Motor neuron (in vitro differentiated cells): ENCODE results near the gene B4GALNT2. TPM values are rescaled to one million over a fixed set of nuclear protein-coding genes. Genes with fewer than 3 reads are reported as not detected.
"Not testable (repeated sequence)": the region's sequence is repeated elsewhere in the genome, so short reads cannot be mapped to it uniquely, and the experiment has no call there.

ENCODE experiments used
- ATAC-seq, 8 experiments: fragments of 200-7000 bp; cut with Tn5 transposase; replicated peaks in 6 of 8; 2 replicates each; pipeline ENCODE4 v1.8.0; 2021; ENCODE audit warnings: mild to moderate bottlenecking in 8 of 8, moderate library complexity in 8 of 8
- H3K27ac ChIP-seq, 2 donors: fragments of 250-450 bp; sonication (Bioruptor Pico); 2 replicates each; pipeline ENCODE4 v1.9.0; 2021; ENCODE audit warnings: antibody characterized with exemption in 2 of 2, mild to moderate bottlenecking in 2 of 2, moderate library complexity in 1 of 2
- H3K4me1 ChIP-seq, 2 donors: fragments of 250-450 bp; sonication (Bioruptor Pico); replicated peaks in 1 of 2; 2 replicates each; pipeline ENCODE4 v1.6.1; 2021; ENCODE audit warnings: antibody characterized with exemption in 2 of 2, mild to moderate bottlenecking in 2 of 2, moderate library complexity in 1 of 2
- H3K4me3 ChIP-seq, 5 donors: fragments of 250-450 bp; sonication (Bioruptor Pico); 2 replicates each; pipeline ENCODE4 v1.9.0; 2021; ENCODE audit warnings: antibody characterized with exemption in 5 of 5, mild to moderate bottlenecking in 5 of 5, moderate library complexity in 4 of 5
- WGBS, 10 experiments: fragments of 450-650 bp; shearing (Covaris generic); methylation state at CpG; one replicate each; pipeline ENCODE4 v1.0.0; 2022; 5-methylcytosine and 5-hydroxymethylcytosine counted together
- in situ Hi-C, 9 experiments: fragments of 400-800 bp; cut with MboI; loops; one replicate each; pipeline ENCODE4 v1.15.0; 2021; ENCODE audit warnings: low sequenced_read_pairs in 9 of 9, low pct_unique_long_range_greater_than_20kb in 2 of 9; ENCODE audit not compliant: unreplicated experiment in 9 of 9
- total RNA-seq, 8 experiments: library from RNA; unstranded; fragments of 300-600 nt; gene quantifications; 2 replicates each; pipeline versions ENCODE4 v1.2.3 to v1.2.4, GENCODE V29; 2022

The B4GALNT2 gene
- total RNA-seq, 8 experiments from 2014 or later, result 0.04 to 0.22 (median 0.07) TPM; not detected in 3

GRCh38 chr17:49126183-49126859, 6.2 kb upstream of the B4GALNT2 start:
- in situ Hi-C loops, ATAC-seq, H3K4me3 ChIP-seq, H3K27ac ChIP-seq, H3K4me1 ChIP-seq: not testable (repeated sequence)
- 35 to 100% (median 60%) methylated on average over 1 to 5 of the region's 10 CpGs for WGBS, 10 experiments

GRCh38 chr17:49129359-49129950, 3.1 kb upstream of the B4GALNT2 start:
- 0 to 40% (median 20%) methylated on average over 1 to 2 of the region's 2 CpGs; no CpG with 5 or more reads in 3 of the 10 experiments for WGBS, 10 experiments
- ATAC-seq, in situ Hi-C loops, H3K4me3 ChIP-seq, H3K27ac ChIP-seq, H3K4me1 ChIP-seq: not testable (repeated sequence)

- no peak for ATAC-seq
- Histone ChIP-seq H3K4me1 (peaks cover 0 to 3% of the 10 kb centered on the region in 2 donors), H3K27ac (no peak overlapping the region), H3K4me3 (no peak overlapping the region)
- in situ Hi-C loops, result no loop called here
- WGBS, 10 experiments, result 47 to 100% (median 79%) methylated on average over 2 to 3 of the region's 3 CpGs; no CpG with 5 or more reads in 5 of the 10 experiments
Measured at GRCh38 chr17:49130891-49131290, 1.7 kb upstream of the B4GALNT2 start.

GRCh38 chr17:49132317-49132698, 261 bp upstream of the B4GALNT2 start:
- ATAC-seq, result peak in 1 of 8 experiments; percentile 51
- WGBS, 10 experiments, result 17 to 20% methylated on average over 1 of the region's 22 CpGs; no CpG with 5 or more reads in 8 of the 10 experiments
- in situ Hi-C loops, result no loop called here

GRCh38 chr17:49136335-49136734, 3.8 kb downstream of the B4GALNT2 start:
- H3K4me1 ChIP-seq, result peaks cover 0 to 3% of the 10 kb centered on the region in 2 donors
- in situ Hi-C loops, result no loop called here
- 59 to 100% (median 91%) methylated on average over 1 to 4 of the region's 4 CpGs for WGBS, 10 experiments
- no peak for ATAC-seq
- no peak overlapping the region for H3K4me3 ChIP-seq
- no peak overlapping the region for H3K27ac ChIP-seq

More at GRCh38 chr17:49132317-49132698, 261 bp upstream of the B4GALNT2 start:
- Histone ChIP-seq H3K4me1 (peaks cover 0 to 3% of the 10 kb centered on the region in 2 donors), H3K4me3 (peak overlapping the region in 1 of 5 donors; percentile 18), H3K27ac (no peak overlapping the region)

GRCh38 chr17:49145654-49146053, 13.1 kb downstream of the B4GALNT2 start:
- ATAC-seq, H3K4me1 ChIP-seq, H3K4me3 ChIP-seq, in situ Hi-C loops, H3K27ac ChIP-seq: not testable (repeated sequence)
- 50 to 100% methylated on average over 1 of the region's 3 CpGs; no CpG with 5 or more reads in 8 of the 10 experiments for WGBS, 10 experiments

- in situ Hi-C loops, result no loop called here
- H3K4me1 ChIP-seq, result no peaks in the 10 kb centered on the region
- peak in 6 of 8 experiments; percentile 67 to 99 (median 84) for ATAC-seq
- H3K27ac ChIP-seq, result no peak overlapping the region
- H3K4me3 ChIP-seq, result no peak overlapping the region
- WGBS, 10 experiments, result 0 to 100% (median 63%) methylated on average over 1 to 3 of the region's 3 CpGs
Measured at GRCh38 chr17:49146620-49147306, 14.2 kb downstream of the B4GALNT2 start.

- in situ Hi-C loops, result no loop called here
- Histone ChIP-seq H3K4me1 (no peaks in the 10 kb centered on the region), H3K27ac (no peak overlapping the region), H3K4me3 (no peak overlapping the region)
- WGBS, 10 experiments, result 65 to 100% (median 92%) methylated on average over 1 to 6 of the region's 6 CpGs; no CpG with 5 or more reads in 6 of the 10 experiments
- ATAC-seq, result no peak
Measured at GRCh38 chr17:49148171-49148570, 15.6 kb downstream of the B4GALNT2 start.

GRCh38 chr17:49151996-49152395, 19.4 kb downstream of the B4GALNT2 start:
- no peak overlapping the region for H3K27ac ChIP-seq
- no peak overlapping the region for H3K4me3 ChIP-seq
- no peak for ATAC-seq
- in situ Hi-C loops, result no loop called here
- 0 to 93% (median 69%) methylated on average over 1 to 4 of the region's 4 CpGs; no CpG with 5 or more reads in 1 of the 10 experiments for WGBS, 10 experiments
- H3K4me1 ChIP-seq, result no peaks in the 10 kb centered on the region

- Histone ChIP-seq H3K4me1 (no peaks in the 10 kb centered on the region), H3K27ac (no peak overlapping the region), H3K4me3 (no peak overlapping the region)
- WGBS, 10 experiments, result 20 to 83% (median 73%) methylated on average over 1 to 7 of the region's 11 CpGs; no CpG with 5 or more reads in 2 of the 10 experiments
- in situ Hi-C loops, result no loop called here
- ATAC-seq, result no peak
Measured at GRCh38 chr17:49156256-49156655, 23.7 kb downstream of the B4GALNT2 start.

- Histone ChIP-seq H3K4me3 (no peak overlapping the region), H3K4me1 (no peaks in the 10 kb centered on the region), H3K27ac (no peak overlapping the region)
- WGBS, 10 experiments, result 28 to 67% (median 53%) methylated on average over 1 to 7 of the region's 8 CpGs; no CpG with 5 or more reads in 1 of the 10 experiments
- in situ Hi-C loops, result no loop called here
- peak in 6 of 8 experiments; percentile 37 to 83 (median 60) for ATAC-seq
Measured at GRCh38 chr17:49157784-49158183, 25.2 kb downstream of the B4GALNT2 start.

GRCh38 chr17:49162866-49163265, 30.3 kb downstream of the B4GALNT2 start:
- no peaks in the 10 kb centered on the region for H3K4me1 ChIP-seq
- ATAC-seq, result no peak
- no peak overlapping the region for H3K27ac ChIP-seq
- H3K4me3 ChIP-seq, result no peak overlapping the region
- WGBS, 10 experiments, result 0 to 77% (median 29%) methylated on average over 1 to 3 of the region's 4 CpGs; no CpG with 5 or more reads in 5 of the 10 experiments
- in situ Hi-C loops, result no loop called here

GRCh38 chr17:49165143-49165542, 32.6 kb downstream of the B4GALNT2 start:
- H3K27ac ChIP-seq, result no peak overlapping the region
- in situ Hi-C loops, result no loop called here
- no peak for ATAC-seq
- no peak overlapping the region for H3K4me3 ChIP-seq
- WGBS, 10 experiments, result 20 to 90% (median 60%) methylated on average over 1 to 2 of the region's 2 CpGs; no CpG with 5 or more reads in 1 of the 10 experiments
- no peaks in the 10 kb centered on the region for H3K4me1 ChIP-seq
